HepG2 (cell line): Measurements from ENCODE around the gene ZIC2. TPM values are rescaled to one million over a fixed set of nuclear protein-coding genes. Genes with fewer than 3 reads are reported as not detected.

ENCODE experiments used
- ATAC-seq: fragments of 200-7000 bp; cut with Tn5 transposase; 3 replicates; pipeline ENCODE4 v1.9.1; 2020; ENCODE audit warnings: mild to moderate bottlenecking, moderate library complexity
- BruUV-seq: library from RNA; stranded (reverse); fragments of 400-500 nt; replicated peaks from 2 replicates; lab custom pipeline; 2021; lab: Mats Ljungman, UMichigan
- CTCF ChIA-PET: fragments of 300-600 bp; formaldehyde crosslinking; extraction: SDS; loops from one replicate; lab custom pipeline; 2021; ENCODE audit warnings: low total read pairs, inconsistent platforms, low intra/inter-chr PET ratio; lab: Yijun Ruan, JAX
- POLR2A ChIA-PET: fragments of 350-600 bp; sonication (Branson Sonifier 250); formaldehyde crosslinking; loops from one replicate; lab custom pipeline; 2020; ENCODE audit warnings: antibody characterized with exemption, inconsistent platforms; lab: Yijun Ruan, JAX
- DNase-seq: peaks from one replicate; pipeline ENCODE4 v3.0.0-alpha.2; 2015; ENCODE audit warnings: low spot score
- FAIRE-seq: peaks from 3 replicates; lab custom pipeline; 2011; peaks lifted over from hg19 to GRCh38; lab: Jason Lieb, UNC
- H2AFZ ChIP-seq: one replicate; pipeline ENCODE4 v1.6.1; 2011; ENCODE audit warnings: low read length, inconsistent platforms
- H3K27ac ChIP-seq: fragments of 300-600 bp; 3 replicates; pipeline ENCODE4 v1.8.0; 2011; ENCODE audit warnings: mixed run types, mild to moderate bottlenecking, mixed read lengths, low read length, inconsistent platforms; ENCODE audit not compliant: insufficient read depth; ENCODE audit errors: extremely low read length
- H3K27me3 ChIP-seq, 2 experiments: fragments of 200-600 bp in 1 of 2; 2 replicates in 1 of 2; 3 replicates in 1 of 2; pipeline versions ENCODE4 v1.6.0 to v1.8.0; 2011; ENCODE audit warnings: low read length in 2 of 2, mild to moderate bottlenecking in 2 of 2, moderate library complexity in 2 of 2, inconsistent platforms in 1 of 2; ENCODE audit not compliant: insufficient read depth in 2 of 2, control insufficient read depth in 1 of 2
- H3K36me3 ChIP-seq, 2 experiments: fragments of 200-600 bp in 1 of 2; replicated peaks in 1 of 2; 2 replicates in 1 of 2; 3 replicates in 1 of 2; pipeline versions ENCODE4 v1.5.1 to v1.8.0; 2011; ENCODE audit warnings: low read length in 2 of 2, inconsistent platforms in 1 of 2; ENCODE audit not compliant: insufficient read depth in 2 of 2, control insufficient read depth in 1 of 2
- H3K4me1 ChIP-seq: 2 replicates; pipeline ENCODE4 v1.5.1; 2012; ENCODE audit warnings: low read length, inconsistent platforms; ENCODE audit not compliant: insufficient read depth
- H3K4me2 ChIP-seq: 2 replicates; pipeline ENCODE4 v1.6.0; 2011; ENCODE audit warnings: low read depth, low read length, inconsistent platforms
- H3K4me3 ChIP-seq, 3 experiments: fragments of 200-600 bp in 1 of 3; sonication (generic), shearing (Covaris generic) in 1 of 3; replicated peaks in 1 of 3; 2 replicates each; pipeline ENCODE4 v1.5.1; 2011 to 2016; ENCODE audit warnings: low read length in 3 of 3, inconsistent platforms in 2 of 3, low read depth in 2 of 3, mild to moderate bottlenecking in 2 of 3, control low read depth in 1 of 3, mixed read lengths in 1 of 3; ENCODE audit not compliant: insufficient read depth in 1 of 3
- H3K79me2 ChIP-seq: one replicate; pipeline ENCODE4 v1.6.1; 2011; ENCODE audit warnings: low read length, inconsistent platforms; ENCODE audit not compliant: insufficient read depth
- H3K9ac ChIP-seq: 2 replicates; pipeline ENCODE4 v1.6.0; 2011; ENCODE audit warnings: mild to moderate bottlenecking, low read depth, low read length, inconsistent platforms; ENCODE audit not compliant: insufficient read depth
- H3K9me3 ChIP-seq: 2 replicates; pipeline ENCODE4 v1.5.1; 2012; ENCODE audit warnings: mild to moderate bottlenecking, low read length
- H4K20me1 ChIP-seq: 2 replicates; pipeline ENCODE4 v1.6.0; 2011; ENCODE audit warnings: inconsistent platforms, mild to moderate bottlenecking, low read length, moderate library complexity; ENCODE audit not compliant: insufficient read depth
- AGO1 ChIP-seq: fragments of 200-400 bp; formaldehyde crosslinking; IDR thresholded peaks from 2 replicates; pipeline ENCODE4 v1.6.1; 2017; ENCODE audit warnings: mild to moderate bottlenecking, low read depth, low read length, moderate library complexity; ENCODE audit not compliant: poor library complexity, severe bottlenecking
- AHR ChIP-seq: IDR thresholded peaks from 2 replicates; pipeline ENCODE4 v1.6.1; 2018; ENCODE audit warnings: missing genetic modification reagents, missing compliant biosample characterization
- ARID3A ChIP-seq: IDR thresholded peaks from 2 replicates; pipeline ENCODE4 v1.6.1; 2012; ENCODE audit warnings: low read depth, low read length, improper control_type of control experiment
- ATF1 ChIP-seq: IDR thresholded peaks from 2 replicates; pipeline ENCODE4 v1.6.1; 2016; ENCODE audit warnings: mild to moderate bottlenecking, control low read depth
- BCLAF1 ChIP-seq: fragments of 450-650 bp; IDR thresholded peaks from 2 replicates; pipeline ENCODE4 v1.6.1; 2017; ENCODE audit warnings: mild to moderate bottlenecking
- CC2D1A ChIP-seq: sonication (generic); formaldehyde crosslinking; IDR thresholded peaks from 2 replicates; pipeline ENCODE4 v1.8.1; 2023; ENCODE audit warnings: mild to moderate bottlenecking, missing genetic modification reagents
- NR2F6 ChIP-seq, 2 experiments: IDR thresholded peaks; 2 replicates each; pipeline ENCODE4 v1.6.1; 2016; ENCODE audit warnings: antibody characterized with exemption in 1 of 2, mild to moderate bottlenecking in 1 of 2
- PHF8 ChIP-seq: sonication (generic); formaldehyde crosslinking; IDR thresholded peaks from 2 replicates; pipeline ENCODE4 v1.5.0; 2020; ENCODE audit warnings: missing genetic modification reagents
- RBM39 ChIP-seq: fragments of 200-400 bp; formaldehyde crosslinking; IDR thresholded peaks from one replicate; pipeline ENCODE4 v1.6.1; 2018; ENCODE audit warnings: antibody characterized with exemption, mild to moderate bottlenecking, low read depth, low read length; ENCODE audit not compliant: poor library complexity, severe bottlenecking
- SRSF4 ChIP-seq: fragments of 200-400 bp; formaldehyde crosslinking; IDR thresholded peaks from one replicate; pipeline ENCODE4 v1.6.1; 2018; ENCODE audit warnings: mild to moderate bottlenecking, low read depth, low read length, moderate library complexity; ENCODE audit not compliant: poor library complexity, severe bottlenecking
- TFDP2 ChIP-seq: sonication (generic); formaldehyde crosslinking; IDR thresholded peaks from 2 replicates; pipeline ENCODE4 v1.4.0; 2020; ENCODE audit warnings: missing genetic modification reagents
- ZNF674 ChIP-seq: sonication (generic); formaldehyde crosslinking; IDR thresholded peaks from 2 replicates; pipeline ENCODE4 v1.5.0; 2020; ENCODE audit warnings: low read depth, mild to moderate bottlenecking, missing genetic modification reagents
- ZNF737 ChIP-seq: sonication (generic); formaldehyde crosslinking; IDR thresholded peaks from 2 replicates; pipeline ENCODE4 v1.5.0; 2020; ENCODE audit warnings: missing genetic modification reagents, mild to moderate bottlenecking, borderline replicate concordance
- ZNF777 ChIP-seq: sonication (generic); formaldehyde crosslinking; IDR thresholded peaks from 2 replicates; pipeline ENCODE4 v1.4.0; 2020; ENCODE audit warnings: missing genetic modification reagents
- ZNF780A ChIP-seq: sonication (generic); formaldehyde crosslinking; IDR thresholded peaks from 2 replicates; pipeline ENCODE4 v1.8.0; 2022; ENCODE audit warnings: mild to moderate bottlenecking, missing genetic modification reagents, moderate library complexity
- ZNF792 ChIP-seq: IDR thresholded peaks from 2 replicates; pipeline ENCODE4 v1.6.1; 2016
- WGBS: methylation state at CpG from one replicate; pipeline ENCODE4 v1.1.6; 2017; ENCODE audit warnings: low lambda C conversion rate; 5-methylcytosine and 5-hydroxymethylcytosine counted together
- in situ Hi-C: cut with HindIII; loops from 2 replicates; pipeline ENCODE4 v1.10.0; 2017; ENCODE audit warnings: low pct_unique_long_range_greater_than_20kb; ENCODE audit not compliant: extremely low pct_ligation_motif_present
- intact Hi-C: fragments of 100-400 bp; cut with micrococcal nuclease; formaldehyde crosslinking; loops from one replicate; pipeline ENCODE4 v1.10.0; 2022; ENCODE audit not compliant: unreplicated experiment
- polyA plus RNA-seq, 8 experiments: library from polyadenylated mRNA; depleted of rRNA in 3 of 8; stranded (reverse) in 7 of 8; unstranded in 1 of 8; fragments of >200 nt; fragmentation: Illumina TruSeq in 4 of 8; extraction: Trizol in 4 of 8; gene quantifications; 2 replicates each; pipeline versions ENCODE4 v1.2.1 to v1.2.3, GENCODE V29; 2011 to 2016; ENCODE audit warnings: low read depth in 4 of 8, missing spikeins in 1 of 8, mixed read lengths in 1 of 8; ENCODE audit not compliant: insufficient read depth in 1 of 8
- total RNA-seq, 5 experiments: library from RNA; depleted of rRNA; stranded (reverse); fragments of >200 nt; fragmentation: Illumina TruSeq; extraction: Trizol; gene quantifications; 2 replicates each; pipeline ENCODE4 v1.2.3, GENCODE V29; 2016; ENCODE audit warnings: low read depth in 1 of 5
- TF ChIP-seq, protein P1 (sequence below): sonication (generic); formaldehyde crosslinking; IDR thresholded peaks from 2 replicates; pipeline ENCODE4 v1.5.1; 2020; ENCODE audit warnings: missing genetic modification reagents, mild to moderate bottlenecking, borderline replicate concordance

ZIC2 gene
- total and polyA plus RNA-seq, 2 of the 13 experiments (the other 11 are each of a cell fraction or from before 2014, with no cell fraction given) = 0.13 TPM; not detected in 1

DNA sequence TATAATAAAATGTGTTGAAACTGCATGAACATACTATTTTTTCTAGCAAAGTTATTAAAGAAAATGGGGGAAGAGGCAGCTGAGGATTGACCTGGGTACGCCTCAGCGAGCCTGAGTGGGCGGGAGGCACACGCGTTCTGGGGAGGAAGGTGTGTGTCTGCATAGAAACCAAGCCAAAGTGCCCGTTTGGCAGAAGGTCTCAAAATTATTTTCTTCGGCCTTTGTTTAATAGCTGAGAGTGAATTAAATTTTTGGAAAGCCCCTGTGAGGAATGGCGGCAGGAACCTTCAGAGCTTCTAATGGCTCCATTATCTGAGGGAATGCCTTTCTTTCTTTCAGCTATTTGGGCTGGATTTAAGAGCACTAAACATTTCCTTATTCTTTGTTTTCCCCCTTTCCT is 5.2 kb downstream of the ZIC2 start:
- intact Hi-C loops = loop anchor here (10.0 kb wide), 1 partner anchor 528 kb away; no protein-coding TSS in a partner anchor
- no peak for FAIRE-seq
- no peak for TF ChIP-seq NR2F6 (IDR thresholded peaks at IDR 0.05)
- no peak for TF ChIP-seq NR2F6 (CRISPR knock-in tag; IDR thresholded peaks at IDR 0.05)
- TF ChIP-seq AGO1 = no peak
- no peak for TF ChIP-seq ZNF792
- TF ChIP-seq, protein P1, sequence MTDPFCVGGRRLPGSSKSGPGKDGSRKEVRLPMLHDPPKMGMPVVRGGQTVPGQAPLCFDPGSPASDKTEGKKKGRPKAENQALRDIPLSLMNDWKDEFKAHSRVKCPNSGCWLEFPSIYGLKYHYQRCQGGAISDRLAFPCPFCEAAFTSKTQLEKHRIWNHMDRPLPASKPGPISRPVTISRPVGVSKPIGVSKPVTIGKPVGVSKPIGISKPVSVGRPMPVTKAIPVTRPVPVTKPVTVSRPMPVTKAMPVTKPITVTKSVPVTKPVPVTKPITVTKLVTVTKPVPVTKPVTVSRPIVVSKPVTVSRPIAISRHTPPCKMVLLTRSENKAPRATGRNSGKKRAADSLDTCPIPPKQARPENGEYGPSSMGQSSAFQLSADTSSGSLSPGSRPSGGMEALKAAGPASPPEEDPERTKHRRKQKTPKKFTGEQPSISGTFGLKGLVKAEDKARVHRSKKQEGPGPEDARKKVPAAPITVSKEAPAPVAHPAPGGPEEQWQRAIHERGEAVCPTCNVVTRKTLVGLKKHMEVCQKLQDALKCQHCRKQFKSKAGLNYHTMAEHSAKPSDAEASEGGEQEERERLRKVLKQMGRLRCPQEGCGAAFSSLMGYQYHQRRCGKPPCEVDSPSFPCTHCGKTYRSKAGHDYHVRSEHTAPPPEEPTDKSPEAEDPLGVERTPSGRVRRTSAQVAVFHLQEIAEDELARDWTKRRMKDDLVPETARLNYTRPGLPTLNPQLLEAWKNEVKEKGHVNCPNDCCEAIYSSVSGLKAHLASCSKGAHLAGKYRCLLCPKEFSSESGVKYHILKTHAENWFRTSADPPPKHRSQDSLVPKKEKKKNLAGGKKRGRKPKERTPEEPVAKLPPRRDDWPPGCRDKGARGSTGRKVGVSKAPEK (CRISPR knock-in tag) = no peak
- TF ChIP-seq BCLAF1 = no peak
- TF ChIP-seq ARID3A = no peak
- no peak for TF ChIP-seq ZNF780A (CRISPR knock-in tag)
- TF ChIP-seq SRSF4 = no peak
- no peak for TF ChIP-seq TFDP2 (CRISPR knock-in tag)
- no peak for TF ChIP-seq RBM39
- TF ChIP-seq ATF1 (CRISPR knock-in tag) = no peak
- TF ChIP-seq ZNF674 = no peak
- no peak for TF ChIP-seq PHF8 (CRISPR knock-in tag)
- no peak for TF ChIP-seq AHR (CRISPR knock-in tag)
- no peak for TF ChIP-seq ZNF737
- no peak for TF ChIP-seq ZNF777 (CRISPR knock-in tag)
- no peak for TF ChIP-seq CC2D1A

More for the DNA sequence above, 5.2 kb downstream of the ZIC2 start:
- Histone ChIP-seq H2AFZ (no peak overlapping the region), H3K36me3 (no peaks in the 10 kb centered on the region), H3K9ac (no peak overlapping the region), H3K27ac (no peak overlapping the region), H3K4me2 (no peak overlapping the region), H3K27me3 (peaks cover 4 to 49% of the 10 kb centered on the region in 2 experiments; a peak in 4 of 5 replicates), H3K9me3 (no peaks in the 10 kb centered on the region), H3K4me3 (no peak overlapping the region), H3K4me1 (peaks cover 31% of the 10 kb centered on the region), H4K20me1 (no peaks in the 10 kb centered on the region), H3K79me2 (no peaks in the 10 kb centered on the region)
- no peak for DNase-seq
- ATAC-seq = no peak
- BruUV-seq = no TSS peak
- ChIA-PET CTCF (no interaction called here), POLR2A (no interaction called here)
- in situ Hi-C loops = loop anchor here (10.0 kb wide), 1 partner anchor 248 kb away; no protein-coding TSS in a partner anchor
- 88% methylated on average over 8 of the region's 8 CpGs for WGBS
